GM23248 (cell line): Measurements from ENCODE around the gene GPC4.

ENCODE experiments used
- EZH2 ChIP-seq: fragments of 200-600 bp; sonication (generic); IDR thresholded peaks from 2 replicates; pipeline ENCODE4 v1.6.1; 2018; ENCODE audit warnings: antibody characterized with exemption, mild to moderate bottlenecking; ENCODE audit not compliant: insufficient read depth, poor library complexity, severe bottlenecking
- EZH2phosphoT487 ChIP-seq: fragments of 200-600 bp; sonication (generic); IDR thresholded peaks from 2 replicates; pipeline ENCODE4 v1.6.1; 2018; ENCODE audit warnings: antibody characterized with exemption, moderate library complexity, mild to moderate bottlenecking, low read depth; ENCODE audit not compliant: insufficient read depth

DNA sequence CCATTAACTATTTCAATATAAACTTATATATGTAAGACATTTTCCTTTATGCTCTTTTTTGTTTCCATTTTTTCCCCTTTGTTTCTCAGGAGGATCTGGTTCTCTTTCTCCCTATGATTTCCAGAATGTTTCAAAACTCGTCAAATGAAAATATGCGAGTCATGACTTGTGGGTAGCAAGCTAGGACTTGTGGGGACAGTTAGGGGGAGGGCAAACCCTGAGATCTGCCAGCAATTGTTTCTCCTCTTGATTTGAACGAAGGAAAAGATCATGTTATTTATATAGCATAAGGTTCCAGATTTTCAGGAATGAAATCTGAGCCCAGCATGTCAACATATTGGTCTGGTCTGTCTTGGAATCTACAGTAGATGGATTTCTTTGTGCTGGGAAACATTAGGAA is 28.9 kb upstream of the GPC4 start:
- TF ChIP-seq EZH2 (no peak), EZH2phosphoT487 (no peak)
